ENCODE results near the gene BCAR1. TPM values are rescaled to one million over a fixed set of nuclear protein-coding genes. Genes with fewer than 3 reads are reported as not detected.

The BCAR1 gene
- total and polyA plus RNA-seq, 9 donors = 2.4 to 90.2 (median 46.6) TPM

GRCh38 chr16:75267631-75268264 lies 16.3 kb upstream of the BCAR1 start:
- intact Hi-C loops (cut with DNase I) = loop anchor here in 1 of 4 donors (5.0 kb wide), 1 partner anchor 40 kb away; no protein-coding TSS in a partner anchor
- DNase-seq = peak in 1 of 5 donors; percentile 51
- H3K4me1 ChIP-seq (ENCODE audit: insufficient read depth) = peaks cover 21% of the 10 kb centered on the region

DNA sequence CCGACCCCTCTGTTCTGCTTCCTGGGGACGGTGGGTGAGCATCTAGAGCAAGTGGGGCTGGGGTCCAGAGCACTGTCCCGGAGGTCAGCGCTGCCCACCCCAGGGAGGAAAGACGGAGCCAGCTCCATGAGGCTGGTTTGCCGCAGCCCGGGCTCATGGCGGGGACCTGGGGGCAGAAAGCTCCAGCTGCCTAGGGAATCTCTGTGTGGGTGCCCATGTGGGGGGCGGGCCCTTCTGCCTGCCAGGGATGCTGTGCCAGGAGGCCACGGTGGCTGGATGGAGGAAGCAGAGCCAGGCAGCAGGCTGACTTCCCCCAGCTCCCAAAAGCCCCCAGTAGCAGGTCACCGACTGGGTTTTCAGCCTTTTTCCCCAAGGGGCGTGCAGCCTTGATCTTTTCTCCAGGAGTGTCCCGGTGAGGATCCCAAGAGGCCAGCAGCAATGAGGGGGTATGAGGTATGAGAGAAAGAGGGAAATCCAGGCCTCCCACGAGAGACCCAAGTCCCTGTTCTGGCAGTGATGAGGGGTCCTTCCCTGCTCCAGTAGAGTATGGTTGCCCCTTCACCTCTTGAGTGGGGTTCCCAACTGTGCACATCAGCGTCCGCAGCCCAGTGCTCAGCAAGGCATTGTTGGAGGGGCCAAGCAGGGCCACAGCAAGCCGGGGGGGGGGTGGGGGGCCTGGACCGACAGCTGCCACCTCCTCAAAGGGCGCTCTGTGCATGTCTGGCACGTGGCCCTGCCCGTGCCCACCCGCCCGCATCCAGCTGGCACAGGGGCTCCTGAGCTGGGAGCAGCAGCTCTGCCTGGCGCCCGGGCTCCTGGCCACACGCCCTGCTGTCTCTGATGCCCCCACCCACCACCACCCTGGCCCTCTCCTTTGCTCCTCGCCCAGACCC lies 15.6 kb upstream of the BCAR1 start:
- H3K4me1 ChIP-seq (ENCODE audit: insufficient read depth) = peaks cover 29% of the 10 kb centered on the region

More at GRCh38 chr16:75267631-75268264, 16.3 kb upstream of the BCAR1 start:
- no peaks in the 10 kb centered on the region for H3K36me3 ChIP-seq
- no peak overlapping the region for H3K4me3 ChIP-seq
- no peak overlapping the region for H3K27ac ChIP-seq
- WGBS, 3 donors = 47 to 69% (median 56%) methylated on average over 10 of the region's 10 CpGs
- no peaks in the 10 kb centered on the region for H3K9me3 ChIP-seq
- H3K27me3 ChIP-seq = no peaks in the 10 kb centered on the region
- TF ChIP-seq EP300 (IDR thresholded peaks at IDR 0.05) = no peak
- TF ChIP-seq POLR2A (IDR thresholded peaks at IDR 0.05) = no peak
- TF ChIP-seq CTCF (IDR thresholded peaks at IDR 0.05) = no peak

DNA sequence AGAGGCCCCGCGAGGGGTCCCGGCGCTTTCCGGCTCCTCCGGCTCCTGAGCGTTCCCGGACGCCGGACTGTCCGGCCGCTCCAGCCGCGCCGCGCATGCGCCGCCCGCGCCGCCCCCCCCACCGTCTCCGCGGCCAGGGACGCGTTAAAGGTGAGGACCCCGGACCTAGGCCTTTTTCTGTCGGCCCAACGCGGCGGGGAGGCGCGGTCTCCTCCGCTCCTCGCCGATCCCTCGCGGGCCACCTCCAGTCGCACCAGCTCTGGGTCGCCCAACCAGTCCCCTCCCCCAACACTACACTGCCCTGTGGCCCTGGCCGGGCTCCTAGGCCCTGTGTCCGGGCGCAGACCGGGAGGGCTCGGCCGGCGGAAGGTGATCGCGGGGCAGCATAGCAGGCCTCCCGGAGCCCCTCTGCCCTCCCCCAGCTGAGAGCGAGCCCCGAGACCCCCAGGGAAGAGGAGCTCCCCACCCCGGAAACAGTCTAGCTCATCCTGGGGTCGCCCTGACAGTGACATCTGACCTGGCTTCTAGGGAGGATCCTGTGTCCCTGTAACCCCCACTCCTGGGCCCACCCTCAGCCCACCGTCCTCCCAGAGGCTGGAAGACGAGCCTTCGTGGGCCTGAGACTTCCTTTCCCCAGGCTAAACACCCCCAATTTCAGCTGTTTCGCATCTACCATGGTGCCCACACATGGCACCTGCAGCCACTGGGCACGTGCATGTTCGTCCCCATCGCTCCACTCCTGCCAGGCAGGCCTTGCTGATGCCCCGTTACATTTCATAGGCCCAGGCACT lies 14.7 kb upstream of the BCAR1 start:
- Histone ChIP-seq H3K27me3 (no peaks in the 10 kb centered on the region), H3K4me1 (ENCODE audit: insufficient read depth) (peaks cover 37% of the 10 kb centered on the region), H3K9me3 (no peaks in the 10 kb centered on the region), H3K36me3 (no peaks in the 10 kb centered on the region), H3K4me3 (peak overlapping the region; percentile 65), H3K27ac (peak overlapping the region; percentile 78 to 84)
- TF ChIP-seq EP300 (IDR thresholded peaks at IDR 0.05) = no peak
- peak; percentile 64 for TF ChIP-seq POLR2A (IDR thresholded peaks at IDR 0.05)
- intact Hi-C loops (cut with DNase I) = loop anchor here in 1 of 4 donors (5.0 kb wide), 1 partner anchor 41 kb away; no protein-coding TSS in a partner anchor
- 6 to 9% (median 9%) methylated on average over 55 to 62 of the region's 62 CpGs for WGBS, 3 donors
- peak; percentile 74 to 90 (median 84) for DNase-seq

More for the DNA sequence above, 15.6 kb upstream of the BCAR1 start:
- H3K4me3 ChIP-seq = no peak overlapping the region
- intact Hi-C loops (cut with DNase I) = loop anchor here in 1 of 4 donors (5.0 kb wide), 1 partner anchor 40 kb away; no protein-coding TSS in a partner anchor
- no peaks in the 10 kb centered on the region for H3K27me3 ChIP-seq
- no peaks in the 10 kb centered on the region for H3K9me3 ChIP-seq
- no peaks in the 10 kb centered on the region for H3K36me3 ChIP-seq
- TF ChIP-seq EP300 (IDR thresholded peaks at IDR 0.05) = no peak
- no peak for TF ChIP-seq POLR2A (IDR thresholded peaks at IDR 0.05)
- TF ChIP-seq CTCF (IDR thresholded peaks at IDR 0.05) = no peak
- WGBS, 3 donors = 81 to 86% (median 85%) methylated on average over 23 to 27 of the region's 27 CpGs
- peak overlapping the region in 1 of 2 donors; percentile 84 for H3K27ac ChIP-seq
- peak in 2 of 5 donors; percentile 40 to 48 for DNase-seq

DNA sequence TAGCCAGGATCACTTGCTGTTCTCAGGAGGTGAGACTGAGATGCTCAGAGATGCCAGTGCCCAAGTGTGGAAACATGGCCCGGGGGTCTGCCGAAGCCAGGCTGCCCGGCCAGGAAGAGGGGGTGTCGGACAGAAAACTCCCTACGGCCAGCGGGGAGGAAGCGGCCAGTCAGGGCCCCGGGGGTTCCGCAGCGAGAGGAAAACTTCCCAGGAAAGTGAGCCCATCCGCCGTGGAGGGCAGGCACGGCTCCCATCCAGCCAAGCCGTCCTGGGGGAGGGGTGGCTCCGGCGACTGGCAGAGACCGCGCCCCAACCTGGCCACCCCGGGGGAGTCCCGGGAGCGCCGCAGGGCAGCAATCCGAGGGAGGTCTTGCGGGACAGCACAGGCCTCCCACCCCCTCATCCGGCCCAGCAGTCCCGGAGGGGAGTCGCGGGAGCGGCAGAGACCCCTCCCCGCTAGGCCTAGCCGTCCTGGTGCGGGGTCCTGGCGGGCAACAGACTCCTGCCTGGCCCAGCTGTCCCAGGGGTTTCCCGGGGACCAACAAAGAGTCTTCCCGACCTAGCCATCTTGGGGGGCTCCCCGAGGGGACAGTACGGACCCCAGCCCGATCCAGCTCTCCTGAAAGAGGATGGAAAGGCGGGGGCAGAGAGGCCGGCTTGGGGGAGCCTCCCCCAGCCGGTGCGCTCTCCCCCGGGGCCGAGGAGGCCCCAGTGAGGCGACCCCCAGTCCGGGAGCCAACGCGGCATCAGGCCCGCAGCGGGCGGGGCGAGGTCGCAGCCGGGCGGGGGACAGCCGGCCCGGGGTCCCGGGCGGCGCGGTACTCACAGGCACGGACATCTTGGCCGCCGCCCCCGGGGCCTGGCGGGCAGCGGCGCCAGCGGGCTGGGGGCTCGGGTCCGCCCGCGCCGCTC lies 13.8 kb upstream of the BCAR1 start:
- Histone ChIP-seq H3K27me3 (no peaks in the 10 kb centered on the region), H3K9me3 (no peaks in the 10 kb centered on the region), H3K36me3 (no peaks in the 10 kb centered on the region), H3K4me1 (ENCODE audit: insufficient read depth) (peaks cover 38% of the 10 kb centered on the region), H3K4me3 (peak overlapping the region; percentile 65), H3K27ac (peak overlapping the region; percentile 78 to 84)
- WGBS, 3 donors = 0 to 1% (median 0%) methylated on average over 38 to 74 of the region's 74 CpGs
- TF ChIP-seq EP300 (IDR thresholded peaks at IDR 0.05) = no peak
- peak; percentile 28 for TF ChIP-seq POLR2A (IDR thresholded peaks at IDR 0.05)
- TF ChIP-seq CTCF (IDR thresholded peaks at IDR 0.05) = no peak
- peak in 4 of 5 donors; percentile 54 to 72 (median 64) for DNase-seq
- intact Hi-C loops (cut with DNase I) = loop anchor here in 1 of 4 donors (5.0 kb wide), 1 partner anchor 42 kb away; no protein-coding TSS in a partner anchor
